PFSK-1 (cell line): ENCODE measurements around the gene SYCP2.

Source experiments
- FOXP2 ChIP-seq: optimal IDR thresholded peaks from 2 replicates; pipeline ENCODE3; 2011; ENCODE audit warnings: borderline replicate concordance, control low read depth, inconsistent platforms; ENCODE audit not compliant: insufficient read depth; ENCODE audit errors: extremely low read length, extremely low read depth
- POLR2AphosphoS5 ChIP-seq: IDR thresholded peaks from 2 replicates; pipeline ENCODE4 v1.6.1; 2012; ENCODE audit warnings: low read depth, mild to moderate bottlenecking, control low read depth, low read length, moderate library complexity
- REST ChIP-seq, 2 experiments: IDR thresholded peaks; 2 replicates each; pipeline versions ENCODE4 v1.6.1 to v1.8.0; 2011 to 2012; ENCODE audit warnings: low read depth in 2 of 2, low read length in 2 of 2, control low read depth in 1 of 2, inconsistent platforms in 1 of 2, mild to moderate bottlenecking in 1 of 2, moderate library complexity in 1 of 2; ENCODE audit not compliant: insufficient read depth in 1 of 2
- SIN3A ChIP-seq: IDR thresholded peaks from 2 replicates; pipeline ENCODE4 v1.6.1; 2012; ENCODE audit warnings: mild to moderate bottlenecking, low read length, moderate library complexity, borderline replicate concordance; ENCODE audit not compliant: insufficient read depth
- TAF1 ChIP-seq: IDR thresholded peaks from 2 replicates; pipeline ENCODE4 v1.6.1; 2012; ENCODE audit warnings: low read length, control low read depth, borderline replicate concordance; ENCODE audit not compliant: insufficient read depth

The SYCP2 gene

GRCh38 chr20:59931511-59932312, 1.7 kb downstream of the SYCP2 start:
- TF ChIP-seq TAF1, result no peak
- no peak for TF ChIP-seq REST (IDR thresholded peaks at IDR 0.05; ENCODE audit: insufficient read depth in 1 of 2, low read depth in 2 of 2, low read length in 2 of 2)
- no peak for TF ChIP-seq FOXP2
- no peak for TF ChIP-seq POLR2AphosphoS5

- TF ChIP-seq FOXP2 (no peak), SIN3A (no peak), POLR2AphosphoS5 (no peak), TAF1 (no peak), REST (IDR thresholded peaks at IDR 0.05; ENCODE audit: insufficient read depth in 1 of 2, low read depth in 2 of 2, low read length in 2 of 2) (no peak)
Measured at GRCh38 chr20:59925899-59926298, 7.5 kb downstream of the SYCP2 start.

GRCh38 chr20:59925359-59925758, 8.1 kb downstream of the SYCP2 start:
- no peak for TF ChIP-seq TAF1

GRCh38 chr20:59923514-59923913, 9.9 kb downstream of the SYCP2 start:
- TF ChIP-seq POLR2AphosphoS5 (no peak), TAF1 (no peak), SIN3A (no peak), REST (IDR thresholded peaks at IDR 0.05; ENCODE audit: insufficient read depth in 1 of 2, low read depth in 2 of 2, low read length in 2 of 2) (no peak)

- TF ChIP-seq REST (IDR thresholded peaks at IDR 0.05; ENCODE audit: insufficient read depth in 1 of 2, low read depth in 2 of 2, low read length in 2 of 2) (no peak), SIN3A (no peak), TAF1 (no peak), POLR2AphosphoS5 (no peak)
Measured at GRCh38 chr20:59920944-59921343, 12.5 kb downstream of the SYCP2 start.

- TF ChIP-seq SIN3A (no peak), TAF1 (no peak), REST (IDR thresholded peaks at IDR 0.05; ENCODE audit: insufficient read depth in 1 of 2, low read depth in 2 of 2, low read length in 2 of 2) (no peak), FOXP2 (no peak), POLR2AphosphoS5 (no peak)
Measured at GRCh38 chr20:59912609-59913008, 20.8 kb downstream of the SYCP2 start.
